GM12864 (cell line): Measurements from ENCODE around the gene CD4.

Experiments
- DNase-seq: peaks from one replicate; pipeline ENCODE4 v3.0.0-alpha.2; 2011; ENCODE audit warnings: low read depth
- H3K4me3 ChIP-seq: 2 replicates; pipeline ENCODE4 v1.5.1; 2011; ENCODE audit warnings: mild to moderate bottlenecking, low read depth, low read length, control low read depth
- TF ChIP-seq, protein P1 (sequence below): IDR thresholded peaks from 2 replicates; pipeline ENCODE4 v1.5.1; 2011; ENCODE audit warnings: low read depth, mild to moderate bottlenecking, moderate library complexity, low read length, control low read depth, inconsistent platforms; ENCODE audit errors: missing control alignments

CD4 gene

GRCh38 chr12:6765634-6766581 lies 23.4 kb upstream of the CD4 start, which contains the start of gene PTMS:
TSS of gene PTMS (plus strand) at chr12:6766363. CDS start at chr12:6766706, 343 bp downstream.
- TF ChIP-seq, protein P1, sequence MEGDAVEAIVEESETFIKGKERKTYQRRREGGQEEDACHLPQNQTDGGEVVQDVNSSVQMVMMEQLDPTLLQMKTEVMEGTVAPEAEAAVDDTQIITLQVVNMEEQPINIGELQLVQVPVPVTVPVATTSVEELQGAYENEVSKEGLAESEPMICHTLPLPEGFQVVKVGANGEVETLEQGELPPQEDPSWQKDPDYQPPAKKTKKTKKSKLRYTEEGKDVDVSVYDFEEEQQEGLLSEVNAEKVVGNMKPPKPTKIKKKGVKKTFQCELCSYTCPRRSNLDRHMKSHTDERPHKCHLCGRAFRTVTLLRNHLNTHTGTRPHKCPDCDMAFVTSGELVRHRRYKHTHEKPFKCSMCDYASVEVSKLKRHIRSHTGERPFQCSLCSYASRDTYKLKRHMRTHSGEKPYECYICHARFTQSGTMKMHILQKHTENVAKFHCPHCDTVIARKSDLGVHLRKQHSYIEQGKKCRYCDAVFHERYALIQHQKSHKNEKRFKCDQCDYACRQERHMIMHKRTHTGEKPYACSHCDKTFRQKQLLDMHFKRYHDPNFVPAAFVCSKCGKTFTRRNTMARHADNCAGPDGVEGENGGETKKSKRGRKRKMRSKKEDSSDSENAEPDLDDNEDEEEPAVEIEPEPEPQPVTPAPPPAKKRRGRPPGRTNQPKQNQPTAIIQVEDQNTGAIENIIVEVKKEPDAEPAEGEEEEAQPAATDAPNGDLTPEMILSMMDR = no peak
- peak within 1 kb of the TSS; percentile 66 for H3K4me3 ChIP-seq
- DNase-seq = no peak

GRCh38 chr12:6766651-6767349 lies 22.5 kb upstream of the CD4 start:
- no peak for DNase-seq
- TF ChIP-seq, protein P1 = peak; percentile 64
- peak overlapping the region; percentile 66 for H3K4me3 ChIP-seq

DNA sequence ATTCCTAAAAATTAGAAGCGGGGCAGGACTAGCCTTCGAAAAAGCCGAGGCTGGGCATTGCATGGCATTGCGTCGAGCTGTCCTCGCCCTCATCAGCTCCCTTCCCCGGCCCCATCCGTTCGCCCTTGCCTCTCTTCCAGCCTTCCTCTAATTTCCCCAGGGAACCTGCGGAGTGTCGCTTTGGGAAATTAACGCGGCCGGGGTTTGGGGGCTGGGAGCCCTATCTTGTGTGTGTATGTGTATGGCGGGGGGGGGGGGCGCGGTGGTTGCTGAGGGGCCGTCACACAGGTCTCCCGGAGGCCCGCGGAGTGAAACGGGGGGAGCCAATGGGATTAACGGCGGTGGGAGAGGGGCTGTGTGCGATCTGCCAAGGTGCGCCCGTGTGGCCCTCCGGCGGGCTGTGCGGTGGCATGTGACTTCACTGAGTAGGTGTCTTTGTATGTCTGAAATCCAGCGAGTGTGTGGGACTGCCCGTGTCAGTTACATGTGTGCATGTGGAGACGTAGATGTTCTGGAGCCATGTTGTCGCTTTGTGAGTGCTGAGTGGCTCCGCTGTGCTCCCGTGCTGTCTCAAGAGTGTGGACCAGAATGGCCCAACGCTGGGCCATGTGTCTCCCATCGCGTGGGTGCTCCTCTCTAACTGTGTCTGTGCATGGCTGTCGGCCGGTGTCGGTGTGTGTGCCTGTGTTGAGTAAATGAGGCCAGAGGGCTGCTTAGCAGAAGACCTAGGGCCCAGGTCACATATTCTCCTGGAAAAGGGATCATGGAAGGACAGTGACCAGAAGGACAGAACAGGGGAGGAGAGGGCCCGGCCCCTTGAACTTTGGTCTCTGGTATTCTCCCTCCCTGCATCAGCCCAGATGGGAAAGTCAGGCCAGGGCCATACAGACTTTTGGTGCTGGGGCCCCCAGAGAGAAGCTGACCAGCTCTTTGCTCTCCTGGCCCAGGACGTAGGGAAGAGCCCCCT lies 21.7 kb upstream of the CD4 start:
- peak overlapping the region; percentile 66 for H3K4me3 ChIP-seq
- DNase-seq = no peak
- TF ChIP-seq, protein P1 = no peak

DNA sequence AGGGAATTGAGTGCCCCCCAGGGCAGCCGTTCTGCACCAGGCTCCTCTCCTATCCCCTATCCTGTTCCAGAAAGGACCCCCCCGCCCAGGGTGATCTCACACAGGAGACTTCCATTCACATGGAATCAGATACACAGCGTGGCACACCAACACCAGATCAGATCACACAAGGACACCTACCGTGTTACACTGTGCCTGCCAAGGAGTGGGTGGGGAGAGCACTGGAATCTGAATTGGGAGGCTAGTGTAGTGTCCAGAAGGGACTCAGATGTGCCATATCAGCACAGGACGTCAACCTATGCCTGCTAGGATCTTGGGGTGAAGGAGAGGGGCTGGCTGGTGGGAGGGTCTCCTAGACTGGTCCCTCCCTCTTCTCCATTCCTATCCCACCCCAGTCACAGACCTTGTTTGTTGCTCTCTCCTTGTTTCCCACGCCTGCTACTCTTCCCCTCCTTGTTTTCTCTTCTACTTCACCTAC lies 20.9 kb upstream of the CD4 start:
- no peak for DNase-seq
- TF ChIP-seq, protein P1 = no peak
- H3K4me3 ChIP-seq = no peak overlapping the region

- TF ChIP-seq, protein P1 = no peak
- DNase-seq = no peak
- no peak overlapping the region for H3K4me3 ChIP-seq
These were observed 20.3 kb upstream of the CD4 start for GRCh38 chr12:6768990-6769389.

DNA sequence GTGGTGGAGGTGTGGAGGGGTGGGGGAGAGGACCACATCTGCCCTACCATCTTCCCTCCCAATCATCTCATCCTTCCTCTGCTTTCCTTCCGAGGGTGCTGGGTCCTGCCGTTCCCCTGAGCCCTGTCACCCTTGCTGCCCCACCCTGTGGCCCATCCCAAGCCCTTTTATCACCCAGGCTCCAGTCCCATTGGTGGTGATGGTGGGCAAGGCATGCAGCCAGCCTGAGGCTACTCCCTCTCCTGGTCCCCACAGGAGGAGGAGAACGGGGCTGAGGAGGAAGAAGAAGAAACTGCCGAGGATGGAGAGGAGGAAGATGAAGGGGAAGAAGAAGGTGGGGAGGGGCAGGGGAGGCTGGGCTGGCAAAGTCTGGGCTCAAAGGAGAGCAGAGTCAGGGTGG lies 19.7 kb upstream of the CD4 start:
- no peak for DNase-seq
- TF ChIP-seq, protein P1 = no peak
- no peak overlapping the region for H3K4me3 ChIP-seq
